Measurements from ENCODE around the gene IER3. TPM values are rescaled to one million over a fixed set of nuclear protein-coding genes. Genes with fewer than 3 reads are reported as not detected.

IER3 gene
- total and polyA plus RNA-seq, 9 of the 15 experiments (the other 6 are each of a cell fraction or from before 2014, with no cell fraction given), result 1.5 to 30.0 (median 11.5) TPM

DNA sequence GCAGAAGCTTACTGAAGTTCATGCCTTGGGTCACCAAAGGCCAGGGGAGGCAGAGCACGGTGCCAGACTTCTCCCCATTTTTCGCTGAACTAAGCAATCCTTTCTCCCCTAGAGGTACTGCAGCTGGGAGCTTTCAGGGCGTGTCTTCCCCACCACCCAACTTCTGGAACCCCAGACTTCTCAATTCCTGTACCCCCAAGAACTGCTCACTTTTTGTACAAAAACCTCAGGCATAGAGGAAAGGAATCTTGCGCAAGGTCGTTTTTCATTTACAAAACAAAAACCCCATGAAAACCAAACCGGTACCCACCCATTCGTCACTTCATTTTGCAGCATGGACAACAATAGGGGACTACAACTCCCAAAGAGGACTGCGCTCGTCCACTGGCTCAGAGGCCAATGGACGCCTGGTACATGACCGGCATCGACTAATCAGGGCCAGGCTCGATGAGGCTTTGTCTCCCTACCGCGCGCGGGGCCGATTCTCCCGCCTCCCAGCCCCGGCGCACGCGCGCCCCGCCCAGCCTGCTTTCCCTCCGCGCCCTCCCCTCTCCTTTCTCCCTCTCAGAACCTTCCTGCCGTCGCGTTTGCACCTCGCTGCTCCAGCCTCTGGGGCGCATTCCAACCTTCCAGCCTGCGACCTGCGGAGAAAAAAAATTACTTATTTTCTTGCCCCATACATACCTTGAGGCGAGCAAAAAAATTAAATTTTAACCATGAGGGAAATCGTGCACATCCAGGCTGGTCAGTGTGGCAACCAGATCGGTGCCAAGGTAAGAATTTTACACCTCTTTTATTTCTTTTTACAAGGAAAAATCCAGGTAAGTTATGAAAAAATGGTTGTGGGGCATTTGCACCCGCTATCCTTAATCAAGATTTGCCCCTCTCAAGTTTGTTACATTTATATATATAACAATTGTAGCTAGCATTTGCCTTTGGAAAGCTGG, 24.3 kb downstream of the IER3 start, which contains the start of gene TUBB (continued):
- TF ChIP-seq, protein P1, sequence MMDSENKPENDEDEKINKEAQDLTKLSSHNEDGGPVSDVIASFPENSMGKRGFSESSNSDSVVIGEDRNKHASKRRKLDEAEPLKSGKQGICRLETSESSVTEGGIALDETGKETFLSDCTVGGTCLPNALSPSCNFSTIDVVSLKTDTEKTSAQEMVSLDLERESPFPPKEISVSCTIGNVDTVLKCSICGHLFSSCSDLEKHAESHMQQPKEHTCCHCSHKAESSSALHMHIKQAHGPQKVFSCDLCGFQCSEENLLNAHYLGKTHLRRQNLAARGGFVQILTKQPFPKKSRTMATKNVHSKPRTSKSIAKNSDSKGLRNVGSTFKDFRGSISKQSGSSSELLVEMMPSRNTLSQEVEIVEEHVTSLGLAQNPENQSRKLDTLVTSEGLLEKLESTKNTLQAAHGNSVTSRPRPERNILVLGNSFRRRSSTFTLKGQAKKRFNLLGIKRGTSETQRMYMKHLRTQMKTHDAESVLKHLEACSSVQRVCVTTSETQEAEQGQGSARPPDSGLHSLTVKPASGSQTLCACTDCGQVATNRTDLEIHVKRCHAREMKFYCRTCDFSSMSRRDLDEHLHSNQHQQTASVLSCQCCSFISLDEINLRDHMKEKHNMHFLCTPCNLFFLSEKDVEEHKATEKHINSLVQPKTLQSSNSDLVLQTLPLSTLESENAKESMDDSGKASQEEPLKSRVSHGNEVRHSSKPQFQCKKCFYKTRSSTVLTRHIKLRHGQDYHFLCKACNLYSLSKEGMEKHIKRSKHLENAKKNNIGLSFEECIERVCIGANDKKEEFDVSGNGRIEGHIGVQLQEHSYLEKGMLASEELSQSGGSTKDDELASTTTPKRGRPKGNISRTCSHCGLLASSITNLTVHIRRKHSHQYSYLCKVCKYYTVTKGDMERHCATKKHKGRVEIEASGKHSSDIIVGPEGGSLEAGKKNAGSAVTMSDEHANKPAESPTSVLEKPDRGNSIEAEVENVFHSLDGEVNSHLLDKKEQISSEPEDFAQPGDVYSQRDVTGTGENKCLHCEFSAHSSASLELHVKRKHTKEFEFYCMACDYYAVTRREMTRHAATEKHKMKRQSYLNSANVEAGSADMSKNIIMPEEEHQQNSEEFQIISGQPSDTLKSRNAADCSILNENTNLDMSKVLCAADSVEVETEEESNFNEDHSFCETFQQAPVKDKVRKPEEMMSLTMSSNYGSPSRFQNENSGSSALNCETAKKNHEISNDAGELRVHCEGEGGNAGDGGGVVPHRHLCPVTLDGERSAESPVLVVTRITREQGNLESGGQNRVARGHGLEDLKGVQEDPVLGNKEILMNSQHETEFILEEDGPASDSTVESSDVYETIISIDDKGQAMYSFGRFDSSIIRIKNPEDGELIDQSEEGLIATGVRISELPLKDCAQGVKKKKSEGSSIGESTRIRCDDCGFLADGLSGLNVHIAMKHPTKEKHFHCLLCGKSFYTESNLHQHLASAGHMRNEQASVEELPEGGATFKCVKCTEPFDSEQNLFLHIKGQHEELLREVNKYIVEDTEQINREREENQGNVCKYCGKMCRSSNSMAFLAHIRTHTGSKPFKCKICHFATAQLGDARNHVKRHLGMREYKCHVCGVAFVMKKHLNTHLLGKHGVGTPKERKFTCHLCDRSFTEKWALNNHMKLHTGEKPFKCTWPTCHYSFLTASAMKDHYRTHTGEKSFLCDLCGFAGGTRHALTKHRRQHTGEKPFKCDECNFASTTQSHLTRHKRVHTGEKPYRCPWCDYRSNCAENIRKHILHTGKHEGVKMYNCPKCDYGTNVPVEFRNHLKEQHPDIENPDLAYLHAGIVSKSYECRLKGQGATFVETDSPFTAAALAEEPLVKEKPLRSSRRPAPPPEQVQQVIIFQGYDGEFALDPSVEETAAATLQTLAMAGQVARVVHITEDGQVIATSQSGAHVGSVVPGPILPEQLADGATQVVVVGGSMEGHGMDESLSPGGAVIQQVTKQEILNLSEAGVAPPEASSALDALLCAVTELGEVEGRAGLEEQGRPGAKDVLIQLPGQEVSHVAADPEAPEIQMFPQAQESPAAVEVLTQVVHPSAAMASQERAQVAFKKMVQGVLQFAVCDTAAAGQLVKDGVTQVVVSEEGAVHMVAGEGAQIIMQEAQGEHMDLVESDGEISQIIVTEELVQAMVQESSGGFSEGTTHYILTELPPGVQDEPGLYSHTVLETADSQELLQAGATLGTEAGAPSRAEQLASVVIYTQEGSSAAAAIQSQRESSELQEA (IDR thresholded peaks at IDR 0.05; ENCODE audit: low read depth), result no peak
- TF ChIP-seq MYNN (IDR thresholded peaks at IDR 0.05) (0 out of 2 replicates have a peak, but pooled peaks have one; percentile 14), MYNN (CRISPR knock-in tag; IDR thresholded peaks at IDR 0.05) (no peak), PYGO2 (tag; IDR thresholded peaks at IDR 0.05) (no peak), SMC3 (conservative IDR thresholded peaks at IDR 0.05; ENCODE audit: insufficient read depth, low read depth, low read length) (peak; percentile 41; the same call in 1 of the 2 replicates), SP2 (IDR thresholded peaks at IDR 0.05; ENCODE audit: extremely low read depth, low read depth, low read length, poor library complexity, severe bottlenecking) (peak; percentile 55), MTF1 (CRISPR knock-in tag; IDR thresholded peaks at IDR 0.05; ENCODE audit: borderline replicate concordance) (no peak), ARID1B (IDR thresholded peaks at IDR 0.05) (peak; percentile 5; the same call in 1 of the 2 replicates), TBL1XR1 (IDR thresholded peaks at IDR 0.05; ENCODE audit: low read length in 2 of 2) (peak in 1 of 2 experiments; percentile 23; a peak in 3 of 4 replicates), HDGF (IDR thresholded peaks at IDR 0.05) (0 out of 2 replicates have a peak, but pooled peaks have one; percentile 14), HMG20A (CRISPR knock-in tag; conservative IDR thresholded peaks at IDR 0.05) (no peak), KAT7 (CRISPR knock-in tag; IDR thresholded peaks at IDR 0.05; ENCODE audit: borderline replicate concordance) (no peak; the same call in 1 of the 2 replicates)
- TF ChIP-seq, protein P2, sequence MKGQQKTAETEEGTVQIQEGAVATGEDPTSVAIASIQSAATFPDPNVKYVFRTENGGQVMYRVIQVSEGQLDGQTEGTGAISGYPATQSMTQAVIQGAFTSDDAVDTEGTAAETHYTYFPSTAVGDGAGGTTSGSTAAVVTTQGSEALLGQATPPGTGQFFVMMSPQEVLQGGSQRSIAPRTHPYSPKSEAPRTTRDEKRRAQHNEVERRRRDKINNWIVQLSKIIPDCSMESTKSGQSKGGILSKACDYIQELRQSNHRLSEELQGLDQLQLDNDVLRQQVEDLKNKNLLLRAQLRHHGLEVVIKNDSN (CRISPR knock-in tag; IDR thresholded peaks at IDR 0.05), result peak; percentile 79
- TF ChIP-seq, protein P3, sequence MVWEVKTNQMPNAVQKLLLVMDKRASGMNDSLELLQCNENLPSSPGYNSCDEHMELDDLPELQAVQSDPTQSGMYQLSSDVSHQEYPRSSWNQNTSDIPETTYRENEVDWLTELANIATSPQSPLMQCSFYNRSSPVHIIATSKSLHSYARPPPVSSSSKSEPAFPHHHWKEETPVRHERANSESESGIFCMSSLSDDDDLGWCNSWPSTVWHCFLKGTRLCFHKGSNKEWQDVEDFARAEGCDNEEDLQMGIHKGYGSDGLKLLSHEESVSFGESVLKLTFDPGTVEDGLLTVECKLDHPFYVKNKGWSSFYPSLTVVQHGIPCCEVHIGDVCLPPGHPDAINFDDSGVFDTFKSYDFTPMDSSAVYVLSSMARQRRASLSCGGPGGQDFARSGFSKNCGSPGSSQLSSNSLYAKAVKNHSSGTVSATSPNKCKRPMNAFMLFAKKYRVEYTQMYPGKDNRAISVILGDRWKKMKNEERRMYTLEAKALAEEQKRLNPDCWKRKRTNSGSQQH (CRISPR knock-in tag; IDR thresholded peaks at IDR 0.05), result no peak
- TF ChIP-seq, protein P4, sequence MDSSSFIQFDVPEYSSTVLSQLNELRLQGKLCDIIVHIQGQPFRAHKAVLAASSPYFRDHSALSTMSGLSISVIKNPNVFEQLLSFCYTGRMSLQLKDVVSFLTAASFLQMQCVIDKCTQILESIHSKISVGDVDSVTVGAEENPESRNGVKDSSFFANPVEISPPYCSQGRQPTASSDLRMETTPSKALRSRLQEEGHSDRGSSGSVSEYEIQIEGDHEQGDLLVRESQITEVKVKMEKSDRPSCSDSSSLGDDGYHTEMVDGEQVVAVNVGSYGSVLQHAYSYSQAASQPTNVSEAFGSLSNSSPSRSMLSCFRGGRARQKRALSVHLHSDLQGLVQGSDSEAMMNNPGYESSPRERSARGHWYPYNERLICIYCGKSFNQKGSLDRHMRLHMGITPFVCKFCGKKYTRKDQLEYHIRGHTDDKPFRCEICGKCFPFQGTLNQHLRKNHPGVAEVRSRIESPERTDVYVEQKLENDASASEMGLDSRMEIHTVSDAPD (CRISPR knock-in tag; IDR thresholded peaks at IDR 0.05), result no peak; the same call in 1 of the 2 replicates
